Ovary (tissue), 3 donors: Measurements from ENCODE around the gene RAET1G.

Experiments used
- EP300 ChIP-seq: sonication (generic); formaldehyde crosslinking; IDR thresholded peaks from one replicate; pipeline ENCODE4 v1.6.1; 2017; ENCODE audit warnings: antibody characterized with exemption
- POLR2A ChIP-seq: fragments of 450-650 bp; IDR thresholded peaks from one replicate; pipeline ENCODE4 v1.6.1; 2017; ENCODE audit warnings: antibody characterized with exemption, mild to moderate bottlenecking, moderate library complexity
- TF ChIP-seq, protein P1 (sequence below), 3 donors: fragments of 450-650 bp in 2 of 3; fragments of 200-600 bp in 1 of 3; IDR thresholded peaks; one replicate each; pipeline versions ENCODE4 v1.5.1 to v1.8.0; 2016 to 2022; ENCODE audit warnings: antibody characterized with exemption in 3 of 3, mild to moderate bottlenecking in 1 of 3
- donor health status: DM: no; HTN: no; CAD: no.

DNA sequence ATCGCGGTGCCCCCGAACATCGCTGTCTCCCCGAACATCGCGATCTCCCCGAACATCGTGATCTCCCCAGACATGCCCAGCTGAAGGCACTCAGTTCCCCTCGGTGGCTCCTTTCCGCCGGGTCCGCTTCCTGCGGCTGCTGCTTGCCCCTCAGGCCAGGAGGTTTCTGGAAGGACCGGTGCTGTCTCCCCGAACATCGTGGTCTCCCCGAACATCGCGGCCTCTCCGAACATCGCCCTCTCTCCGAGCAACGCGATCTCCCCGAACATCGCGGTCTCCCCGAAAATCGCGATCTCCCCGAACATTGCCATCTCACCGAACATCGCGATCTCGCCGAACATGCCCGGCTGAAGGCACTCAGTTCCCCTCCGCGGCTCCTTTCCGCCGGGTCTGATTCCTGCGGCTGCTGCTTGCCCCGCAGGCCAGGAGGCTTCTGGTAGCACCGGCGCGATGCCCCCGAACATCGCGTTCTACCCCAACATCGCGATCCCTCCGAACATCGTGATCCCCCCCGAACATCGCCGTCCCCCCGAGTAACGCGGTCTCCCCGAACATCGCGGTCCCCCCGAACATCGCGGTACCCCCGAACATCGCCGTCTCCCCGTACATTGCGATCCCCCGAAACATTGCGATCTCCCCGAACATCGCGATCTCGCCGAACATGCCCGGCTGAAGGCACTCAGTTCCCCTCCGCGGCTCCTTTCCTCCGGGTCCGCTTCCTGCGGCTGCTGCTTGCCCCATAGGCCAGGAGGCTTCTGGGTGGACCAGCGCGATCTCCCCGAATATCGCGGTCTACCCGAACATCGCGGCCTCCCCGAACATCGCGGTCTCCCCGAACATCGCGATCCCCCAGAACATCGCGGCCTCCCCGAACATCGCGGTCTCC, 41.6 kb upstream of the RAET1G start:
- TF ChIP-seq, protein P1, sequence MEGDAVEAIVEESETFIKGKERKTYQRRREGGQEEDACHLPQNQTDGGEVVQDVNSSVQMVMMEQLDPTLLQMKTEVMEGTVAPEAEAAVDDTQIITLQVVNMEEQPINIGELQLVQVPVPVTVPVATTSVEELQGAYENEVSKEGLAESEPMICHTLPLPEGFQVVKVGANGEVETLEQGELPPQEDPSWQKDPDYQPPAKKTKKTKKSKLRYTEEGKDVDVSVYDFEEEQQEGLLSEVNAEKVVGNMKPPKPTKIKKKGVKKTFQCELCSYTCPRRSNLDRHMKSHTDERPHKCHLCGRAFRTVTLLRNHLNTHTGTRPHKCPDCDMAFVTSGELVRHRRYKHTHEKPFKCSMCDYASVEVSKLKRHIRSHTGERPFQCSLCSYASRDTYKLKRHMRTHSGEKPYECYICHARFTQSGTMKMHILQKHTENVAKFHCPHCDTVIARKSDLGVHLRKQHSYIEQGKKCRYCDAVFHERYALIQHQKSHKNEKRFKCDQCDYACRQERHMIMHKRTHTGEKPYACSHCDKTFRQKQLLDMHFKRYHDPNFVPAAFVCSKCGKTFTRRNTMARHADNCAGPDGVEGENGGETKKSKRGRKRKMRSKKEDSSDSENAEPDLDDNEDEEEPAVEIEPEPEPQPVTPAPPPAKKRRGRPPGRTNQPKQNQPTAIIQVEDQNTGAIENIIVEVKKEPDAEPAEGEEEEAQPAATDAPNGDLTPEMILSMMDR (IDR thresholded peaks at IDR 0.05), result no peak
- TF ChIP-seq POLR2A (no peak), EP300 (no peak)
